ENCODE data around the gene GEMIN5. TPM values are rescaled to one million over a fixed set of nuclear protein-coding genes. Genes with fewer than 3 reads are reported as not detected.

GEMIN5 gene
- total RNA-seq, 2 donors from 2014 or later = 6.5 to 12.1 TPM

DNA sequence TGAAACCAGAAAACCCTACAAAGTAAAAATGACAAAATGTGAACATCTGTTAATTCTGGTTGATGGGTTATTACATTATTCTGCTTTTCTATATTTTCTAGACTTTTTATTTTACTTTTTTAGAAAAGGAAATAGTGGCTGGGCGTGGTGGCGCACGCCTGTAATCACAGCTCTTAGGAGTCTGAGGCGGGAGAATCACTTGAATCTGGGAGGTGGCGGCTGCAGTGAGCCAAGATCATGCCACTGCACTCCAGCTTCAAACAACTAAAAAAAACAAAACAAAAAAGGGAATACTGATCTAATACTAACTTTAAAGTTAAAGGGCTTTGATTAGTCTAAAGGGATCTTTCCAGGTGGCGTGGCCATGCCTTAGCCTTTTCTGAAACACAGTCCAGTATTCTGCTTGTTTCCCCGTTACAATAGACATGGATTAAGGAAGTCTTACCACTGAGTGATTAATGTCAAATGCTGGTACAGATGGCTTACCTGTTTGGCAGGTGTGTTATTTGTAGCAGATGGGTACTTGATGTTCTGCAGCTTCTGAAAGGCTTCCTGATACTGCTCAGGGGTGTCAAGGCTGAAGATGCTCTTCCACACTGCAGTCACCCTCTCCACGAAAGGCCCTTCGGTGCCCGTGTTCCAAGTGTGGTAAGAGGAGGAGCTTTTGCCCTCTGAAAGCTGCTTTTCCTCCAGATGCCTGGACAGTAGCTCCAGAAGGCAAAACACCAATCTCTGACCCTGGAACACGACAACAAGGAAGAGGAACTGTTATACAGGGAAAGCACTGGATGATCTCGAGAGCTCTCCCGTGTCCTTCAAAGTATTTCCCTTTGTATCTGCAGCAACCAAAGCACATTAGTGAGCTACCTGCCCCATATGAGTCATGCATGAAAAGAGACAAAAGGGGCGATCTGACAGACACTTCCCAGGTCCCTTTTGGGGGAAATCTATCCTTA is 42.1 kb downstream of the GEMIN5 start:
- DNase-seq = no peak
- Histone ChIP-seq H3K9me3 (no peaks in the 10 kb centered on the region), H3K36me3 (peaks cover 11% of the 10 kb centered on the region), H3K4me3 (no peak overlapping the region), H3K4me1 (no peaks in the 10 kb centered on the region), H3K27ac (no peak overlapping the region), H3K27me3 (no peaks in the 10 kb centered on the region), H3K9ac (ENCODE audit: low read depth in 2 of 2, low read length in 2 of 2) (no peak overlapping the region)
- TF ChIP-seq, protein P1, sequence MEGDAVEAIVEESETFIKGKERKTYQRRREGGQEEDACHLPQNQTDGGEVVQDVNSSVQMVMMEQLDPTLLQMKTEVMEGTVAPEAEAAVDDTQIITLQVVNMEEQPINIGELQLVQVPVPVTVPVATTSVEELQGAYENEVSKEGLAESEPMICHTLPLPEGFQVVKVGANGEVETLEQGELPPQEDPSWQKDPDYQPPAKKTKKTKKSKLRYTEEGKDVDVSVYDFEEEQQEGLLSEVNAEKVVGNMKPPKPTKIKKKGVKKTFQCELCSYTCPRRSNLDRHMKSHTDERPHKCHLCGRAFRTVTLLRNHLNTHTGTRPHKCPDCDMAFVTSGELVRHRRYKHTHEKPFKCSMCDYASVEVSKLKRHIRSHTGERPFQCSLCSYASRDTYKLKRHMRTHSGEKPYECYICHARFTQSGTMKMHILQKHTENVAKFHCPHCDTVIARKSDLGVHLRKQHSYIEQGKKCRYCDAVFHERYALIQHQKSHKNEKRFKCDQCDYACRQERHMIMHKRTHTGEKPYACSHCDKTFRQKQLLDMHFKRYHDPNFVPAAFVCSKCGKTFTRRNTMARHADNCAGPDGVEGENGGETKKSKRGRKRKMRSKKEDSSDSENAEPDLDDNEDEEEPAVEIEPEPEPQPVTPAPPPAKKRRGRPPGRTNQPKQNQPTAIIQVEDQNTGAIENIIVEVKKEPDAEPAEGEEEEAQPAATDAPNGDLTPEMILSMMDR (IDR thresholded peaks at IDR 0.05) = no peak
- intact Hi-C loops (cut with DNase I) = no loop called here

DNA sequence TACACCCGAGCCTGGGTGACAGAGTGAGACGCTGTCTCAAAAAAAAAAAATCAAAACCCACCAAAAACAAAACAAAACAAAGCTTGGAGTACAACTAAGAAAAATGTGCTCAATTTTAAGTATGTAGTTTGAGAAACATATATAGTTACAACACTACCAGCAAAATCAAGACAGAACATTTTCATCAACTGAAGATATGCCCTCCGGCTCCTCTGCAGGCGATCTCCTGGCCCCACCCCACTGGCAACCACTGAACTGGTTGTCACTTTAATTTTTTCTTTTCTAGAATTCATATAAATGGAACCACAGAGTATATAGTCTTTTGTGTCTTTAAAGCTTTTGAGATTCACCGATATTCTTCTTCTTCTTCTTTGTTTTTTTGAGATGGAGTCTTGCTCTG is 44.6 kb downstream of the GEMIN5 start:
- Histone ChIP-seq H3K36me3 (peaks cover 12% of the 10 kb centered on the region), H3K4me3 (no peak overlapping the region), H3K9ac (ENCODE audit: low read depth in 2 of 2, low read length in 2 of 2) (no peak overlapping the region), H3K27me3 (no peaks in the 10 kb centered on the region), H3K4me1 (no peaks in the 10 kb centered on the region), H3K9me3 (no peaks in the 10 kb centered on the region), H3K27ac (no peak overlapping the region)
- DNase-seq = no peak
- intact Hi-C loops (cut with DNase I) = no loop called here
- TF ChIP-seq, protein P1 (IDR thresholded peaks at IDR 0.05) = no peak

DNA sequence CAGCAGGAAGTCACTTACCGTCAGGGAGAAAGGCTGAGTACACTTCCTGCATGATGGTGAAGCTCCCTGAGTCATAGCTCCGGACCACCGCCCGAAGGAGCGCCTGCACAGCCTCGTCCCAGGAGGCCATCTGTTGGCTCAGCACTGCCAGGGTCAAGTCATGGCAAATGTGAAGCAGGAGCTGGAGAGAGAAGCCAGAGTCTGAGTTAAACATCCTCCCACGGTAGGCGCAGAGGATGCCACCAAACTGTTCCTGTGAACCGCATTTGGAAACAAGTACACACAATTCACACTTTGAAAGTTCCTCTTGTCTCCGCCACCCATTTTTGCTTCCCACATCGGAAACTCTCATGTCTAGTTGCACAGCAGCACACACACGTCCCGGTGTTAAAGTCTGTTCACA is 45.6 kb downstream of the GEMIN5 start:
- no peak overlapping the region for H3K27ac ChIP-seq
- intact Hi-C loops (cut with DNase I) = no loop called here
- H3K27me3 ChIP-seq = no peaks in the 10 kb centered on the region
- peaks cover 12% of the 10 kb centered on the region for H3K36me3 ChIP-seq
- no peaks in the 10 kb centered on the region for H3K4me1 ChIP-seq
- no peaks in the 10 kb centered on the region for H3K9me3 ChIP-seq
- no peak overlapping the region for H3K9ac ChIP-seq (ENCODE audit: low read depth in 2 of 2, low read length in 2 of 2)
- TF ChIP-seq, protein P1 (IDR thresholded peaks at IDR 0.05) = no peak
- no peak overlapping the region for H3K4me3 ChIP-seq
- DNase-seq = no peak

DNA sequence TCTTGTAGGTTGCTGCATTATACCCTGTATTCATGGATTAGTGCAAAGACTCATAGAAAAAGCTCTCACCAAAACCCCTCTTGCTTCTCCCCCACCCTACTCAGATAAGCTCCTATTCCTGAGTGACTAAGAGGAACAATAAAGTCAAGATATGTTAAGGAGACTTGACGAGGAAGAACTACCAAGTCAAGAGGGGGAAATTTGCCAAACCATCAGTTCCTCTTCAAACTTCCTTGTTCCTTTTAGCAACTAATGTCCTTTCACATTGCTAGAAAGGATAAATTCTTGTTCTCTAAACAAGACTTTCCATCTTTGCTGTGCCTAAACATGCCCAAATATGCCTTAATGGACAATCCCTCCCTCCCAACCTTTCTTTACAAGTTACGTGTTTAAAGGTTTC is 52.6 kb downstream of the GEMIN5 start:
- TF ChIP-seq, protein P1 (IDR thresholded peaks at IDR 0.05) = no peak
- H3K4me3 ChIP-seq = no peak overlapping the region
- H3K9me3 ChIP-seq = peaks cover 4% of the 10 kb centered on the region
- no peak overlapping the region for H3K27ac ChIP-seq
- no peaks in the 10 kb centered on the region for H3K4me1 ChIP-seq
- no peaks in the 10 kb centered on the region for H3K36me3 ChIP-seq
- intact Hi-C loops (cut with DNase I) = no loop called here
- H3K27me3 ChIP-seq = no peaks in the 10 kb centered on the region
- H3K9ac ChIP-seq (ENCODE audit: low read depth in 2 of 2, low read length in 2 of 2) = no peak overlapping the region
- no peak for DNase-seq

DNA sequence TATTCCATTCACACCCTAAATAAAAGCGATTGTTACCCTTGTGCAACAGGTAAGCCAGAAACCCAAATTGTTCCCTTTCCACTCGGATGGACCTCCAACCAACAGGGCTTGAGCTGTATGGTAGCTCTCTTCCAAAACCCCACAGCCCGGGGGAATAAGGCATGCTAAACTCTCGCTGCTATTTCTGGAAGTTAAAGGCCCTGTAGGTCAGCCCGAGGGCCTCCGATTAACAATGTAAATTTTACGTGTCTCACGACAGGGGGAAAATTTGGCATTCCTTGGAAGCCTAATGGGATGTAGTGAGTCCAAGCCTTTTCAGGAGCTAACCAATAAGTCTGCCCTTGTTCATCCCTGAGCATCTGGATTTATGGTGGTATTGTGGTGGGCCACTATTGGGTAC is 53.6 kb downstream of the GEMIN5 start:
- intact Hi-C loops (cut with DNase I) = no loop called here
- H3K27ac ChIP-seq = no peak overlapping the region
- no peak overlapping the region for H3K9ac ChIP-seq (ENCODE audit: low read depth in 2 of 2, low read length in 2 of 2)
- no peaks in the 10 kb centered on the region for H3K4me1 ChIP-seq
- H3K4me3 ChIP-seq = no peak overlapping the region
- peaks cover 4% of the 10 kb centered on the region for H3K9me3 ChIP-seq
- H3K36me3 ChIP-seq = no peaks in the 10 kb centered on the region
- TF ChIP-seq, protein P1 (IDR thresholded peaks at IDR 0.05) = no peak
- no peak for DNase-seq
- no peaks in the 10 kb centered on the region for H3K27me3 ChIP-seq

Data from colonic mucosa (tissue), 4 donors.